Stimulated activated CD8-positive, alpha-beta memory T cell treated with anti-CD3 and anti-CD28 coated beads, Interleukin-12 subunit alpha, Interleukin-12 subunit beta, amount 100 ng/mL, for 1 hour (primary cell): Measurements from ENCODE around the gene MYLK.

Experiments used
- DNase-seq: peaks from one replicate; pipeline ENCODE4 v3.0.0-alpha.2; 2020; ENCODE audit warnings: low read depth

Gene MYLK

GRCh38 chr3:123700791-123701722, 183.1 kb downstream of the MYLK start:
- DNase-seq, result no peak

GRCh38 chr3:123698813-123699212, 185.3 kb downstream of the MYLK start:
- DNase-seq, result no peak

GRCh38 chr3:123696808-123697207, 187.3 kb downstream of the MYLK start:
- DNase-seq, result no peak

- DNase-seq, result no peak
These were observed 188.1 kb downstream of the MYLK start for GRCh38 chr3:123695731-123696640.

- DNase-seq, result no peak
These were observed 189.0 kb downstream of the MYLK start for GRCh38 chr3:123695152-123695551.

- DNase-seq, result no peak
These were observed 189.6 kb downstream of the MYLK start for GRCh38 chr3:123694366-123695087.

GRCh38 chr3:123693584-123694190, 190.4 kb downstream of the MYLK start:
- no peak for DNase-seq

- DNase-seq, result no peak
These were observed 191.5 kb downstream of the MYLK start for GRCh38 chr3:123692671-123693070.

GRCh38 chr3:123692041-123692440, 192.1 kb downstream of the MYLK start:
- DNase-seq, result no peak

GRCh38 chr3:123689831-123690230, 194.3 kb downstream of the MYLK start:
- DNase-seq, result no peak

GRCh38 chr3:123688241-123688747, 195.8 kb downstream of the MYLK start:
- no peak for DNase-seq

GRCh38 chr3:123687286-123687685, 196.8 kb downstream of the MYLK start:
- DNase-seq, result no peak

GRCh38 chr3:123686251-123686650, 197.9 kb downstream of the MYLK start:
- no peak for DNase-seq

- no peak for DNase-seq
These were observed 198.4 kb downstream of the MYLK start for GRCh38 chr3:123685780-123686179.

- DNase-seq, result no peak
These were observed 199.5 kb downstream of the MYLK start for GRCh38 chr3:123684636-123685035.

GRCh38 chr3:123684209-123684608, 199.9 kb downstream of the MYLK start:
- DNase-seq, result no peak

GRCh38 chr3:123683505-123684154, 200.5 kb downstream of the MYLK start:
- no peak for DNase-seq

GRCh38 chr3:123682781-123683504, 201.2 kb downstream of the MYLK start:
- DNase-seq, result no peak

- DNase-seq, result no peak
These were observed 201.8 kb downstream of the MYLK start for GRCh38 chr3:123682302-123682701.

GRCh38 chr3:123679712-123680386, 204.3 kb downstream of the MYLK start:
- no peak for DNase-seq
